ENCODE measurements around the gene IGFLR1. TPM values are rescaled to one million over a fixed set of nuclear protein-coding genes. Genes with fewer than 3 reads are reported as not detected.
"Not testable (repeated sequence)": the region's sequence is repeated elsewhere in the genome, so short reads cannot be mapped to it uniquely, and the experiment has no call there.

The IGFLR1 gene
- total and polyA plus RNA-seq, 4 donors: 3.1 to 10.9 (median 6.1) TPM

GRCh38 chr19:35692010-35692409 lies 50.2 kb downstream of the IGFLR1 start:
- Histone ChIP-seq H3K4me1 (ENCODE audit: control insufficient read depth, insufficient read depth, low read length) (no peaks in the 10 kb centered on the region), H3K27me3 (ENCODE audit: control insufficient read depth, insufficient read depth, low read length) (no peaks in the 10 kb centered on the region), H3K27ac (ENCODE audit: low read depth, low read length) (no peak overlapping the region), H3K9me3 (ENCODE audit: control insufficient read depth, insufficient read depth, low read length) (no peaks in the 10 kb centered on the region), H3K4me3 (ENCODE audit: low read depth, low read length) (no peak overlapping the region), H3K36me3 (ENCODE audit: control insufficient read depth, insufficient read depth, low read length) (no peaks in the 10 kb centered on the region)
- DNase-seq (ENCODE audit: low read depth in 4 of 6, low spot score in 6 of 6): no peak
- WGBS (ENCODE audit: insufficient coverage): 82% methylated on average over 9 of the region's 11 CpGs

- not testable (repeated sequence) for H3K4me3 ChIP-seq (ENCODE audit: low read depth, low read length); H3K9me3 ChIP-seq (ENCODE audit: control insufficient read depth, insufficient read depth, low read length); H3K27ac ChIP-seq (ENCODE audit: low read depth, low read length); H3K4me1 ChIP-seq (ENCODE audit: control insufficient read depth, insufficient read depth, low read length); DNase-seq (ENCODE audit: low read depth in 4 of 6, low spot score in 6 of 6); H3K27me3 ChIP-seq (ENCODE audit: control insufficient read depth, insufficient read depth, low read length); H3K36me3 ChIP-seq (ENCODE audit: control insufficient read depth, insufficient read depth, low read length)
- WGBS (ENCODE audit: insufficient coverage): 96% methylated on average over 37 of the region's 37 CpGs
Observed at GRCh38 chr19:35691106-35691505, 51.1 kb downstream of the IGFLR1 start.

- no peak overlapping the region for H3K27ac ChIP-seq (ENCODE audit: low read depth, low read length)
- WGBS (ENCODE audit: insufficient coverage): no CpG with 5 or more reads among the region's 4 CpGs
- H3K27me3 ChIP-seq (ENCODE audit: control insufficient read depth, insufficient read depth, low read length): no peaks in the 10 kb centered on the region
- no peak overlapping the region for H3K4me3 ChIP-seq (ENCODE audit: low read depth, low read length)
- H3K36me3 ChIP-seq (ENCODE audit: control insufficient read depth, insufficient read depth, low read length): no peaks in the 10 kb centered on the region
- no peaks in the 10 kb centered on the region for H3K9me3 ChIP-seq (ENCODE audit: control insufficient read depth, insufficient read depth, low read length)
- DNase-seq (ENCODE audit: low read depth in 4 of 6, low spot score in 6 of 6): no peak
- H3K4me1 ChIP-seq (ENCODE audit: control insufficient read depth, insufficient read depth, low read length): no peaks in the 10 kb centered on the region
Observed at GRCh38 chr19:35689836-35690235, 52.4 kb downstream of the IGFLR1 start.

Other genes starting within 250 kb of the IGFLR1 start
- 10 to 100 TPM; 10.4 to 49.0 TPM for gene DMKN, start 228.8 kb downstream of the IGFLR1 start, total RNA-seq
- gene DMKN, start 228.8 kb downstream of the IGFLR1 start, polyA plus RNA-seq (ENCODE audit: insufficient read length in 2 of 2): 10 to 100 TPM; 18.1 to 31.2 TPM
- gene SBSN, start 214.1 kb downstream of the IGFLR1 start, total RNA-seq: under 1 TPM in 1 of 2 donors, not detected in 1; 0.06 TPM
- gene SBSN, start 214.1 kb downstream of the IGFLR1 start, polyA plus RNA-seq (ENCODE audit: insufficient read length in 2 of 2): under 1 TPM; 0.17 to 0.50 TPM
- under 1 TPM in 1 of 2 donors, not detected in 1; 0.11 TPM for gene GAPDHS, start 209.0 kb downstream of the IGFLR1 start, total RNA-seq
- gene GAPDHS, start 209.0 kb downstream of the IGFLR1 start, polyA plus RNA-seq (ENCODE audit: insufficient read length in 2 of 2): not detected
- 100 to 1,000 TPM in 1 of 2 donors, 10 to 100 TPM in 1; 58.2 to 126 TPM for gene TMEM147, start 196.8 kb downstream of the IGFLR1 start, total RNA-seq
- 100 to 1,000 TPM; 108 to 109 TPM for gene TMEM147, start 196.8 kb downstream of the IGFLR1 start, polyA plus RNA-seq (ENCODE audit: insufficient read length in 2 of 2)
- gene ATP4A, start 178.8 kb downstream of the IGFLR1 start, total RNA-seq: not detected
- under 1 TPM; 0.30 to 0.41 TPM for gene ATP4A, start 178.8 kb downstream of the IGFLR1 start, polyA plus RNA-seq (ENCODE audit: insufficient read length in 2 of 2)
- not detected for gene PMIS2, start 156.3 kb downstream of the IGFLR1 start, total RNA-seq
- gene PMIS2, start 156.3 kb downstream of the IGFLR1 start, polyA plus RNA-seq (ENCODE audit: insufficient read length in 2 of 2): not detected
- gene HAUS5, start 129.7 kb downstream of the IGFLR1 start, total RNA-seq: 10 to 100 TPM in 1 of 2 donors, 1 to 10 TPM in 1; 5.1 to 15.5 TPM
- gene HAUS5, start 129.7 kb downstream of the IGFLR1 start, polyA plus RNA-seq (ENCODE audit: insufficient read length in 2 of 2): 10 to 100 TPM; 18.2 to 26.0 TPM
- 10 to 100 TPM; 18.1 to 55.3 TPM for gene RBM42, start 113.4 kb downstream of the IGFLR1 start, total RNA-seq
- gene RBM42, start 113.4 kb downstream of the IGFLR1 start, polyA plus RNA-seq (ENCODE audit: insufficient read length in 2 of 2): 10 to 100 TPM; 73.4 to 76.5 TPM
- 1 to 10 TPM in 1 of 2 donors, under 1 TPM in 1; 0.59 to 2.7 TPM for gene ETV2, start 100.7 kb downstream of the IGFLR1 start, total RNA-seq
- 1 to 10 TPM; 4.0 to 4.6 TPM for gene ETV2, start 100.7 kb downstream of the IGFLR1 start, polyA plus RNA-seq (ENCODE audit: insufficient read length in 2 of 2)
- 100 to 1,000 TPM; 321 to 628 TPM for gene COX6B1, start 94.1 kb downstream of the IGFLR1 start, total RNA-seq
- gene COX6B1, start 94.1 kb downstream of the IGFLR1 start, polyA plus RNA-seq (ENCODE audit: insufficient read length in 2 of 2): 100 to 1,000 TPM; 378 to 396 TPM
- gene UPK1A, start 75.9 kb downstream of the IGFLR1 start, total RNA-seq: not detected
- under 1 TPM in 1 of 2 donors, not detected in 1; 0.21 TPM for gene UPK1A, start 75.9 kb downstream of the IGFLR1 start, polyA plus RNA-seq (ENCODE audit: insufficient read length in 2 of 2)
- gene ZBTB32, start 37.9 kb downstream of the IGFLR1 start, total RNA-seq: not detected
- under 1 TPM; 0.14 to 0.68 TPM for gene ZBTB32, start 37.9 kb downstream of the IGFLR1 start, polyA plus RNA-seq (ENCODE audit: insufficient read length in 2 of 2)
- 10 to 100 TPM in 1 of 2 donors, 1 to 10 TPM in 1; 8.2 to 15.3 TPM for gene KMT2B, start 24.4 kb downstream of the IGFLR1 start, total RNA-seq
- gene KMT2B, start 24.4 kb downstream of the IGFLR1 start, polyA plus RNA-seq (ENCODE audit: insufficient read length in 2 of 2): 10 to 100 TPM; 41.6 to 42.2 TPM
- gene U2AF1L4, start 3.0 kb upstream of the IGFLR1 start, total RNA-seq: 10 to 100 TPM in 1 of 2 donors, 1 to 10 TPM in 1; 8.8 to 23.6 TPM
- 10 to 100 TPM; 25.9 to 37.7 TPM for gene U2AF1L4, start 3.0 kb upstream of the IGFLR1 start, polyA plus RNA-seq (ENCODE audit: insufficient read length in 2 of 2)
- 100 to 1,000 TPM in 1 of 2 donors, 10 to 100 TPM in 1; 15.9 to 106 TPM for gene PSENEN, start 3.2 kb upstream of the IGFLR1 start, total RNA-seq
- 10 to 100 TPM; 80.1 to 81.8 TPM for gene PSENEN, start 3.2 kb upstream of the IGFLR1 start, polyA plus RNA-seq (ENCODE audit: insufficient read length in 2 of 2)
- gene LIN37, start 6.1 kb upstream of the IGFLR1 start, total RNA-seq: 10 to 100 TPM in 1 of 2 donors, 1 to 10 TPM in 1; 5.1 to 15.7 TPM
- 10 to 100 TPM; 17.7 to 18.3 TPM for gene LIN37, start 6.1 kb upstream of the IGFLR1 start, polyA plus RNA-seq (ENCODE audit: insufficient read length in 2 of 2)
- 1 to 10 TPM; 1.8 to 2.8 TPM for gene HSPB6, start 14.6 kb upstream of the IGFLR1 start, total RNA-seq
- 10 to 100 TPM; 25.7 to 26.9 TPM for gene HSPB6, start 14.6 kb upstream of the IGFLR1 start, polyA plus RNA-seq (ENCODE audit: insufficient read length in 2 of 2)
- gene PROSER3, start 15.7 kb upstream of the IGFLR1 start, total RNA-seq: 1 to 10 TPM; 2.8 to 7.8 TPM
- gene PROSER3, start 15.7 kb upstream of the IGFLR1 start, polyA plus RNA-seq (ENCODE audit: insufficient read length in 2 of 2): 10 to 100 TPM; 15.2 to 27.7 TPM
- gene ARHGAP33, start 33.1 kb upstream of the IGFLR1 start, total RNA-seq: 10 to 100 TPM; 13.6 to 32.6 TPM
- 100 to 1,000 TPM; 152 to 183 TPM for gene ARHGAP33, start 33.1 kb upstream of the IGFLR1 start, polyA plus RNA-seq (ENCODE audit: insufficient read length in 2 of 2)
- gene PRODH2, start 70.4 kb upstream of the IGFLR1 start, total RNA-seq: under 1 TPM in 1 of 2 donors, not detected in 1; 0.10 TPM
- under 1 TPM; 0.27 to 0.32 TPM for gene PRODH2, start 70.4 kb upstream of the IGFLR1 start, polyA plus RNA-seq (ENCODE audit: insufficient read length in 2 of 2)
- under 1 TPM; 0.30 to 0.44 TPM for gene NPHS1, start 110.1 kb upstream of the IGFLR1 start, total RNA-seq
- gene NPHS1, start 110.1 kb upstream of the IGFLR1 start, polyA plus RNA-seq (ENCODE audit: insufficient read length in 2 of 2): 1 to 10 TPM; 1.9 to 2.1 TPM
- gene KIRREL2, start 114.5 kb upstream of the IGFLR1 start, total RNA-seq: 1 to 10 TPM; 1.1 to 1.9 TPM
- 1 to 10 TPM; 2.8 to 3.5 TPM for gene KIRREL2, start 114.5 kb upstream of the IGFLR1 start, polyA plus RNA-seq (ENCODE audit: insufficient read length in 2 of 2)
- gene APLP1, start 126.1 kb upstream of the IGFLR1 start, total RNA-seq: 100 to 1,000 TPM; 205 to 237 TPM
- 1,000 to 10,000 TPM; 1,021 to 1,097 TPM for gene APLP1, start 126.1 kb upstream of the IGFLR1 start, polyA plus RNA-seq (ENCODE audit: insufficient read length in 2 of 2)
- 1 to 10 TPM; 6.4 to 6.8 TPM for gene NFKBID, start 158.1 kb upstream of the IGFLR1 start, total RNA-seq
- 10 to 100 TPM in 1 of 2 donors, 1 to 10 TPM in 1; 4.9 to 10.6 TPM for gene NFKBID, start 158.1 kb upstream of the IGFLR1 start, polyA plus RNA-seq (ENCODE audit: insufficient read length in 2 of 2)
- gene HCST, start 160.1 kb upstream of the IGFLR1 start, total RNA-seq: 1 to 10 TPM; 1.9 to 3.5 TPM
- 1 to 10 TPM; 3.7 to 4.0 TPM for gene HCST, start 160.1 kb upstream of the IGFLR1 start, polyA plus RNA-seq (ENCODE audit: insufficient read length in 2 of 2)
- 10 to 100 TPM; 14.1 to 34.1 TPM for gene TYROBP, start 165.8 kb upstream of the IGFLR1 start, total RNA-seq
- gene TYROBP, start 165.8 kb upstream of the IGFLR1 start, polyA plus RNA-seq (ENCODE audit: insufficient read length in 2 of 2): 10 to 100 TPM; 25.8 to 32.4 TPM
- gene LRFN3, start 193.9 kb upstream of the IGFLR1 start, total RNA-seq: 1 to 10 TPM; 5.5 to 6.6 TPM
- gene LRFN3, start 193.9 kb upstream of the IGFLR1 start, polyA plus RNA-seq (ENCODE audit: insufficient read length in 2 of 2): 10 to 100 TPM; 45.0 to 47.8 TPM

Measured in spinal cord (tissue), 10 donors.